PC-9 (cell line): ENCODE measurements around the gene IP6K2. TPM values are rescaled to one million over a fixed set of nuclear protein-coding genes. Genes with fewer than 3 reads are reported as not detected.
"Not testable (repeated sequence)": the region's sequence is repeated elsewhere in the genome, so short reads cannot be mapped to it uniquely, and the experiment has no call there.

Source experiments
- BruUV-seq: library from RNA; stranded (reverse); fragments of 400-500 nt; replicated peaks from 2 replicates; lab custom pipeline; 2021; lab: Mats Ljungman, UMichigan
- CTCF ChIA-PET: fragments of 300-600 bp; sonication (Branson Sonifier 250); formaldehyde crosslinking; loops from one replicate; lab custom pipeline; 2022; ENCODE audit warnings: antibody characterized with exemption; lab: Charles Lee
- POLR2A ChIA-PET: fragments of 300-600 bp; sonication (Branson Sonifier 250); formaldehyde crosslinking; loops from one replicate; lab custom pipeline; 2022; ENCODE audit warnings: antibody characterized with exemption; ENCODE audit not compliant: unreplicated experiment; lab: Charles Lee
- DNase-seq, 2 experiments: peaks; one replicate each; pipeline versions ENCODE4 v3.0.0 to v3.0.0-alpha.2; 2015 to 2022; ENCODE audit warnings: mixed read lengths in 1 of 2
- H2AFZ ChIP-seq: fragments of 200-600 bp; sonication (generic); 2 replicates; pipeline ENCODE4 v1.8.1; 2017; ENCODE audit warnings: antibody characterized with exemption
- H3F3A ChIP-seq: fragments of 200-600 bp; sonication (generic); 2 replicates; pipeline ENCODE4 v1.8.1; 2017; ENCODE audit warnings: antibody characterized with exemption, mild to moderate bottlenecking, low read depth; ENCODE audit not compliant: insufficient read depth
- H3K27ac ChIP-seq: fragments of 200-600 bp; sonication (generic); 2 replicates; pipeline ENCODE4 v1.6.1; 2016; ENCODE audit warnings: mixed run types
- H3K27me3 ChIP-seq: fragments of 200-600 bp; sonication (generic); 2 replicates; pipeline ENCODE4 v1.6.1; 2016; ENCODE audit warnings: low read depth, mixed run types; ENCODE audit not compliant: insufficient read depth
- H3K36me3 ChIP-seq: fragments of 200-600 bp; sonication (generic); 2 replicates; pipeline ENCODE4 v1.6.1; 2016; ENCODE audit warnings: low read depth, mixed run types
- H3K4me1 ChIP-seq: fragments of 200-600 bp; sonication (generic); replicated peaks from 2 replicates; pipeline ENCODE4 v1.6.1; 2016; ENCODE audit warnings: mixed run types; ENCODE audit not compliant: insufficient read depth
- H3K4me2 ChIP-seq: fragments of 200-600 bp; sonication (generic); 2 replicates; pipeline ENCODE4 v1.6.1; 2017; ENCODE audit warnings: mixed run types
- H3K4me3 ChIP-seq: fragments of 200-600 bp; sonication (generic); 2 replicates; pipeline ENCODE4 v1.6.1; 2016; ENCODE audit warnings: mixed run types
- H3K79me2 ChIP-seq: fragments of 200-600 bp; sonication (generic); 2 replicates; pipeline ENCODE4 v1.6.1; 2017; ENCODE audit warnings: low read depth, mixed run types
- H3K9me2 ChIP-seq: fragments of 200-600 bp; sonication (generic); 2 replicates; pipeline ENCODE4 v1.8.1; 2017; ENCODE audit warnings: mild to moderate bottlenecking; ENCODE audit not compliant: insufficient read depth
- H3K9me3 ChIP-seq: fragments of 200-600 bp; sonication (generic); 2 replicates; pipeline ENCODE4 v1.8.1; 2016; ENCODE audit warnings: low read depth; ENCODE audit not compliant: insufficient read depth
- H4K20me1 ChIP-seq: fragments of 200-600 bp; sonication (generic); 2 replicates; pipeline ENCODE4 v1.8.1; 2017; ENCODE audit not compliant: insufficient read depth
- CTCF ChIP-seq: fragments of 200-600 bp; sonication (generic); conservative IDR thresholded peaks from 2 replicates; pipeline ENCODE4 v1.6.1; 2017; ENCODE audit warnings: mixed run types, antibody characterized with exemption, mild to moderate bottlenecking, moderate library complexity
- EZH2 ChIP-seq: fragments of 200-600 bp; sonication (generic); IDR thresholded peaks from 2 replicates; pipeline ENCODE4 v1.8.0; 2017; ENCODE audit warnings: antibody characterized with exemption, low read depth
- intact Hi-C: fragments of 100-400 bp; cut with micrococcal nuclease; formaldehyde crosslinking; loops from one replicate; pipeline ENCODE4 v1.10.0; 2022; ENCODE audit not compliant: unreplicated experiment
- total RNA-seq: library from RNA; stranded (reverse); gene quantifications from 2 replicates; pipeline ENCODE4 v1.2.3, GENCODE V29; 2021

IP6K2 gene
- total RNA-seq, 1 experiment from 2014 or later, result 123 TPM

DNA sequence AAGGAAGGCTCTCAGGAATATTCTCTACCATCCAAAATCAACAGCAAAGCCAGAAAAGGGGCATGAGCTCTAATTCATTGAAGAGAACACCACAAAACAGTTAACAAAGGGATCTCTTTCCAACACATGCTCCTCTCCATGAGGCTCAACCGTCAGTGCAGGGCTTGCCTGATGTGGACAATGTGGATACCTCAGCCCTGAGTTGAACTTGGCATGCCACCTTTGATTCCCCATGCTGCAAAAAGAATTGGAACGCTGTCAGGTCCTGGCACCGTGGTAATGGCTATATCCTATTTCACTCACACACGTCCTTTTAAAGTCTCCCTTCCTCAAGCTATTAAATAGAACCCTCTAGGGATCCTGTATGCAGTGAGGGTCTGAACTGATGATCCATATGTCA lies 30.7 kb upstream of the IP6K2 start:
- BruUV-seq, result no TSS peak
- Histone ChIP-seq H4K20me1 (no peaks in the 10 kb centered on the region), H3K27me3 (no peaks in the 10 kb centered on the region), H3F3A (no peaks in the 10 kb centered on the region), H3K27ac (no peak overlapping the region), H3K36me3 (no peaks in the 10 kb centered on the region), H3K4me1 (no peaks in the 10 kb centered on the region), H3K9me2 (no peaks in the 10 kb centered on the region), H2AFZ (no peak overlapping the region), H3K9me3 (no peaks in the 10 kb centered on the region), H3K4me2 (no peak overlapping the region), H3K4me3 (no peak overlapping the region), H3K79me2 (no peaks in the 10 kb centered on the region)
- CTCF ChIA-PET, result interaction anchor here (0.6 kb wide), 1 partner anchor 809 kb away, joined by 3 read pairs; no protein-coding TSS in a partner anchor
- intact Hi-C loops, result loop anchor here (10.0 kb wide), 1 partner anchor 207 kb away; no protein-coding TSS in a partner anchor
- TF ChIP-seq CTCF (no peak), EZH2 (no peak)
- DNase-seq, result no peak
- POLR2A ChIA-PET, result no interaction called here

- no peak overlapping the region for H3K27ac ChIP-seq
- H4K20me1 ChIP-seq, result no peaks in the 10 kb centered on the region
- TF ChIP-seq EZH2 (no peak), CTCF (no peak)
- no peaks in the 10 kb centered on the region for H3K79me2 ChIP-seq
- CTCF ChIA-PET, result no interaction called here
- no peak overlapping the region for H3K4me3 ChIP-seq
- no peaks in the 10 kb centered on the region for H3K9me3 ChIP-seq
- DNase-seq, result no peak
- no TSS peak for BruUV-seq
- no peaks in the 10 kb centered on the region for H3K9me2 ChIP-seq
- no peak overlapping the region for H2AFZ ChIP-seq
- H3K4me2 ChIP-seq, result no peak overlapping the region
- H3K36me3 ChIP-seq, result no peaks in the 10 kb centered on the region
- H3F3A ChIP-seq, result no peaks in the 10 kb centered on the region
- POLR2A ChIA-PET, result no interaction called here
- H3K27me3 ChIP-seq, result no peaks in the 10 kb centered on the region
- intact Hi-C loops, result loop anchor here (10.0 kb wide), 1 partner anchor 208 kb away; no protein-coding TSS in a partner anchor
- no peaks in the 10 kb centered on the region for H3K4me1 ChIP-seq
Measured at GRCh38 chr3:48747015-48747615, 30.1 kb upstream of the IP6K2 start.

GRCh38 chr3:48743773-48744172 lies 26.8 kb upstream of the IP6K2 start:
- CTCF ChIA-PET, result no interaction called here
- no peaks in the 10 kb centered on the region for H3F3A ChIP-seq

GRCh38 chr3:48741226-48741625 lies 24.2 kb upstream of the IP6K2 start:
- H3K36me3 ChIP-seq, H4K20me1 ChIP-seq, BruUV-seq, H3K79me2 ChIP-seq, H3K4me2 ChIP-seq, H3K9me2 ChIP-seq, H3F3A ChIP-seq, H3K27ac ChIP-seq, DNase-seq, POLR2A ChIA-PET, H3K9me3 ChIP-seq, H3K4me1 ChIP-seq, H3K4me3 ChIP-seq, H3K27me3 ChIP-seq, H2AFZ ChIP-seq: not testable (repeated sequence)
- CTCF ChIA-PET, result interaction anchor here (0.7 kb wide), 1 partner anchor 345 kb away, joined by 5 read pairs; no protein-coding TSS in a partner anchor
- intact Hi-C loops, result loop anchor here (10.0 kb wide), 1 partner anchor 214 kb away; no protein-coding TSS in a partner anchor

More at GRCh38 chr3:48743773-48744172, 26.8 kb upstream of the IP6K2 start:
- Histone ChIP-seq H3K36me3 (no peaks in the 10 kb centered on the region), H3K4me2 (no peak overlapping the region), H3K27ac (no peak overlapping the region), H3K27me3 (no peaks in the 10 kb centered on the region), H2AFZ (no peak overlapping the region), H4K20me1 (no peaks in the 10 kb centered on the region), H3K9me2 (no peaks in the 10 kb centered on the region), H3K4me3 (no peak overlapping the region), H3K79me2 (no peaks in the 10 kb centered on the region), H3K4me1 (no peaks in the 10 kb centered on the region), H3K9me3 (no peaks in the 10 kb centered on the region)
- intact Hi-C loops, result loop anchor here (10.0 kb wide), 1 partner anchor 211 kb away; no protein-coding TSS in a partner anchor
- POLR2A ChIA-PET, result interaction anchor here (0.7 kb wide), 1 partner anchor 282 kb away, joined by 5 read pairs; no protein-coding TSS in a partner anchor
- no peak for DNase-seq
- TF ChIP-seq EZH2 (no peak), CTCF (no peak)
- no TSS peak for BruUV-seq
